GM21723 (cell line): ENCODE results near the gene LRRC4.

Experiments
- ATAC-seq: cut with Tn5 transposase; IDR thresholded peaks from one replicate; pipeline ENCODE4 v1.9.1; 2021; ENCODE audit warnings: mild to moderate bottlenecking, moderate library complexity; ENCODE audit not compliant: unreplicated experiment

The LRRC4 gene

GRCh38 chr7:127981965-127982364, 49.3 kb downstream of the LRRC4 start:
- ATAC-seq = no peak

- no peak for ATAC-seq
Observed at GRCh38 chr7:127980901-127981300, 50.3 kb downstream of the LRRC4 start.

GRCh38 chr7:127979728-127980126, 51.5 kb downstream of the LRRC4 start:
- no peak for ATAC-seq

GRCh38 chr7:127979113-127979727, 52.0 kb downstream of the LRRC4 start:
- ATAC-seq = no peak

GRCh38 chr7:127978421-127978820, 52.8 kb downstream of the LRRC4 start:
- no peak for ATAC-seq
